ENCODE data around the gene GSKIP.

DNA sequence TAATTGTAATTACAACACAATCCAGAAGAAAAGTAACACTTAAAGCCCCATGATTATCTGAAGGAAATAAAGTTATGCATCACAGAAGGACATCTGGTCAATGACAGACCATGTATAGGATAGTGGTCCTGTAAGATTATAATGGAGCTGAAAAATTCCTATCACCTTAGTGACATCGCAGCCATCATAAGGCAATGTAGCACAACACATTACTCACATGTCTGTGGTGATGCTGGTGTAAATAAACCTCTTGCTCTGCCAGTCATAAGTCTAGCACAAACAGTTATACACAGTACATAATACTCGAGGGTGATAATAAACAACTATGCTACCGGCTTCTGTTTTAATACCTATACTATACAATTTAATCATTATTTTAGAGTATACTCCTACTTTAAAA lies 11.3 kb upstream of the GSKIP start:
- TF ChIP-seq, protein P1, sequence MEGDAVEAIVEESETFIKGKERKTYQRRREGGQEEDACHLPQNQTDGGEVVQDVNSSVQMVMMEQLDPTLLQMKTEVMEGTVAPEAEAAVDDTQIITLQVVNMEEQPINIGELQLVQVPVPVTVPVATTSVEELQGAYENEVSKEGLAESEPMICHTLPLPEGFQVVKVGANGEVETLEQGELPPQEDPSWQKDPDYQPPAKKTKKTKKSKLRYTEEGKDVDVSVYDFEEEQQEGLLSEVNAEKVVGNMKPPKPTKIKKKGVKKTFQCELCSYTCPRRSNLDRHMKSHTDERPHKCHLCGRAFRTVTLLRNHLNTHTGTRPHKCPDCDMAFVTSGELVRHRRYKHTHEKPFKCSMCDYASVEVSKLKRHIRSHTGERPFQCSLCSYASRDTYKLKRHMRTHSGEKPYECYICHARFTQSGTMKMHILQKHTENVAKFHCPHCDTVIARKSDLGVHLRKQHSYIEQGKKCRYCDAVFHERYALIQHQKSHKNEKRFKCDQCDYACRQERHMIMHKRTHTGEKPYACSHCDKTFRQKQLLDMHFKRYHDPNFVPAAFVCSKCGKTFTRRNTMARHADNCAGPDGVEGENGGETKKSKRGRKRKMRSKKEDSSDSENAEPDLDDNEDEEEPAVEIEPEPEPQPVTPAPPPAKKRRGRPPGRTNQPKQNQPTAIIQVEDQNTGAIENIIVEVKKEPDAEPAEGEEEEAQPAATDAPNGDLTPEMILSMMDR (IDR thresholded peaks at IDR 0.05), result no peak
- TF ChIP-seq POLR2A (IDR thresholded peaks at IDR 0.05) (no peak), POLR2AphosphoS5 (IDR thresholded peaks at IDR 0.05) (no peak)

Measured in sigmoid colon (tissue), 4 donors.